HG02588 (cell line): ENCODE results near the gene SCYGR1.
A peak's percentile ranks its signal among the peaks of the same experiment; 100 is the strongest.
"Not testable (repeated sequence)": the region's sequence is repeated elsewhere in the genome, so short reads cannot be mapped to it uniquely, and the experiment has no call there.

ENCODE experiments used
- ATAC-seq: cut with Tn5 transposase; IDR thresholded peaks from one replicate; pipeline ENCODE4 v1.9.1; 2021; ENCODE audit warnings: mild to moderate bottlenecking, moderate library complexity; ENCODE audit not compliant: unreplicated experiment

Gene SCYGR1

GRCh38 chr2:227374158-227374557 is 13.6 kb downstream of the SCYGR1 start:
- no peak for ATAC-seq

- no peak for ATAC-seq
Observed at GRCh38 chr2:227373389-227373788, 14.4 kb downstream of the SCYGR1 start.

GRCh38 chr2:227370791-227371312 is 16.9 kb downstream of the SCYGR1 start:
- ATAC-seq, result no peak

- ATAC-seq, result no peak
Observed at GRCh38 chr2:227370092-227370491, 17.7 kb downstream of the SCYGR1 start.

GRCh38 chr2:227368574-227368973 is 19.2 kb downstream of the SCYGR1 start:
- ATAC-seq, result no peak

- ATAC-seq, result no peak
Observed at GRCh38 chr2:227367427-227367795, 20.3 kb downstream of the SCYGR1 start.

- ATAC-seq, result no peak
Observed at GRCh38 chr2:227366769-227367426, 20.9 kb downstream of the SCYGR1 start.

GRCh38 chr2:227365833-227366232 is 21.9 kb downstream of the SCYGR1 start:
- no peak for ATAC-seq

- ATAC-seq, result not testable (repeated sequence)
Observed at GRCh38 chr2:227364585-227365263, 23.0 kb downstream of the SCYGR1 start.

- ATAC-seq, result no peak
Observed at GRCh38 chr2:227363756-227364155, 24.0 kb downstream of the SCYGR1 start.

GRCh38 chr2:227360351-227360750 is 27.4 kb downstream of the SCYGR1 start:
- no peak for ATAC-seq

GRCh38 chr2:227351639-227352038 is 36.1 kb downstream of the SCYGR1 start:
- peak; percentile 84 for ATAC-seq

- ATAC-seq, result no peak
Observed at GRCh38 chr2:227349989-227350612, 37.6 kb downstream of the SCYGR1 start.

GRCh38 chr2:227348324-227348723 is 39.4 kb downstream of the SCYGR1 start:
- ATAC-seq, result no peak

- no peak for ATAC-seq
Observed at GRCh38 chr2:227347117-227347516, 40.6 kb downstream of the SCYGR1 start.

- no peak for ATAC-seq
Observed at GRCh38 chr2:227344231-227344630, 43.5 kb downstream of the SCYGR1 start.

GRCh38 chr2:227341553-227341952 is 46.2 kb downstream of the SCYGR1 start:
- no peak for ATAC-seq

GRCh38 chr2:227340106-227340505 is 47.6 kb downstream of the SCYGR1 start:
- ATAC-seq, result no peak

GRCh38 chr2:227339098-227339599 is 48.6 kb downstream of the SCYGR1 start:
- ATAC-seq, result no peak
